ENCODE data around the gene NEDD4L.

DNA sequence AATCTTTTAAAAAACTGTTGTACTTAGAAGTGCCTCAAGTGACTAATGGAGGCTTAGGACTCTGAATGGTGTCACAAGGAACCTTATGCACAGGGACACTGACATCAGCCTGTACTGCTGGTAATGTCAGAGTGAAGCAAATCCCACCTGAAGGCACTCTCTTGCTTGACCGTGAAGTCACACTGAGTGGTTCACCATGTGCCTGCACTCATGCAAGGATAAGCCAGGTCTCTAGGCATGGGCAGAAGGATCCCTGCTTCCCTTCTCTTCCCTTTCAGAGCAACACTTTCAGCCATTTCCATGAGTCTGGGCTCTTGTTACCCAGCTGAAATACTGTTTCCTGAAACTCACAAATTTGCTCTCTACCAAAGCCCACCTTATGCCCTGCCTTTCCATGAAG, 123.0 kb downstream of the NEDD4L start:
- TF ChIP-seq, protein P1, sequence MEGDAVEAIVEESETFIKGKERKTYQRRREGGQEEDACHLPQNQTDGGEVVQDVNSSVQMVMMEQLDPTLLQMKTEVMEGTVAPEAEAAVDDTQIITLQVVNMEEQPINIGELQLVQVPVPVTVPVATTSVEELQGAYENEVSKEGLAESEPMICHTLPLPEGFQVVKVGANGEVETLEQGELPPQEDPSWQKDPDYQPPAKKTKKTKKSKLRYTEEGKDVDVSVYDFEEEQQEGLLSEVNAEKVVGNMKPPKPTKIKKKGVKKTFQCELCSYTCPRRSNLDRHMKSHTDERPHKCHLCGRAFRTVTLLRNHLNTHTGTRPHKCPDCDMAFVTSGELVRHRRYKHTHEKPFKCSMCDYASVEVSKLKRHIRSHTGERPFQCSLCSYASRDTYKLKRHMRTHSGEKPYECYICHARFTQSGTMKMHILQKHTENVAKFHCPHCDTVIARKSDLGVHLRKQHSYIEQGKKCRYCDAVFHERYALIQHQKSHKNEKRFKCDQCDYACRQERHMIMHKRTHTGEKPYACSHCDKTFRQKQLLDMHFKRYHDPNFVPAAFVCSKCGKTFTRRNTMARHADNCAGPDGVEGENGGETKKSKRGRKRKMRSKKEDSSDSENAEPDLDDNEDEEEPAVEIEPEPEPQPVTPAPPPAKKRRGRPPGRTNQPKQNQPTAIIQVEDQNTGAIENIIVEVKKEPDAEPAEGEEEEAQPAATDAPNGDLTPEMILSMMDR (conservative IDR thresholded peaks at IDR 0.05 in 1 of 2, IDR thresholded peaks at IDR 0.05 in 1 of 2; ENCODE audit: extremely low read depth in 1 of 2, insufficient read depth in 1 of 2, low read depth in 1 of 2, low read length in 2 of 2) = no peak
- no peak for TF ChIP-seq EZH2 (IDR thresholded peaks at IDR 0.05; ENCODE audit: borderline replicate concordance, low read length)
